K562 (cell line): ENCODE measurements around the gene ARMC9. TPM values are rescaled to one million over a fixed set of nuclear protein-coding genes. Genes with fewer than 3 reads are reported as not detected.

Experiments used
- ATAC-seq: fragments of 200-7000 bp; cut with Tn5 transposase; 3 replicates; pipeline ENCODE4 v1.9.1; 2020; ENCODE audit warnings: moderate library complexity
- BruUV-seq: library from RNA; stranded (reverse); fragments of 400-500 nt; replicated peaks from 2 replicates; lab custom pipeline; 2021; lab: Mats Ljungman, UMichigan
- CTCF ChIA-PET: fragments of 300-600 bp; formaldehyde crosslinking; extraction: SDS; loops from one replicate; lab custom pipeline; 2021; ENCODE audit warnings: low intra/inter-chr PET ratio; lab: Yijun Ruan, JAX
- POLR2A ChIA-PET: fragments of 300-600, 350-650 bp; sonication (Branson Sonifier 250); formaldehyde crosslinking; extraction: SDS; loops from one replicate; lab custom pipeline; 2021; ENCODE audit warnings: antibody characterized with exemption, inconsistent platforms; lab: Yijun Ruan, JAX
- DNase-seq, 4 experiments: peaks; one replicate each; pipeline versions ENCODE4 v3.0.0 to v3.0.0-alpha.2; 2011 to 2018; ENCODE audit warnings: low spot score in 3 of 4, mixed read lengths in 3 of 4; ENCODE audit errors: extremely low read depth in 1 of 4
- FAIRE-seq: peaks from 2 replicates; lab custom pipeline; 2011; peaks lifted over from hg19 to GRCh38; lab: Jason Lieb, UNC
- H2AFZ ChIP-seq: 2 replicates; pipeline ENCODE4 v1.6.0; 2011; ENCODE audit warnings: low read depth, low read length, control low read depth, inconsistent platforms
- H3K27ac ChIP-seq: fragments of 200-600 bp; 3 replicates; pipeline ENCODE4 v1.8.0; 2011; ENCODE audit warnings: low read depth, mild to moderate bottlenecking, control low read depth, inconsistent platforms, low read length, moderate library complexity, mixed read lengths; ENCODE audit errors: extremely low read depth
- H3K27me3 ChIP-seq, 2 experiments: fragments of 300-600 bp in 1 of 2; 2 replicates in 1 of 2; 3 replicates in 1 of 2; pipeline versions ENCODE4 v1.6.0 to v1.8.0; 2011; ENCODE audit warnings: inconsistent platforms in 2 of 2, low read length in 2 of 2, mild to moderate bottlenecking in 1 of 2, mixed read lengths in 1 of 2, moderate library complexity in 1 of 2; ENCODE audit not compliant: control insufficient read depth in 2 of 2, insufficient read depth in 2 of 2
- H3K36me3 ChIP-seq: fragments of 300-600 bp; 3 replicates; pipeline ENCODE4 v1.8.0; 2011; ENCODE audit warnings: mild to moderate bottlenecking, low read length, inconsistent platforms; ENCODE audit not compliant: control insufficient read depth, insufficient read depth
- H3K4me1 ChIP-seq, 2 experiments: fragments of 200-600 bp in 1 of 2; replicated peaks in 1 of 2; 2 replicates in 1 of 2; 3 replicates in 1 of 2; pipeline versions ENCODE4 v1.5.1 to v1.8.0; 2011; ENCODE audit warnings: inconsistent platforms in 2 of 2, low read length in 2 of 2, mild to moderate bottlenecking in 1 of 2, mixed read lengths in 1 of 2, moderate library complexity in 1 of 2; ENCODE audit not compliant: control insufficient read depth in 2 of 2, insufficient read depth in 2 of 2
- H3K4me2 ChIP-seq: 2 replicates; pipeline ENCODE4 v1.6.1; 2011; ENCODE audit warnings: low read length, control low read depth, inconsistent platforms, mixed read lengths; ENCODE audit not compliant: insufficient read depth
- H3K4me3 ChIP-seq: fragments of 200-600 bp; sonication (generic), shearing (Covaris generic); 2 replicates; pipeline ENCODE4 v1.5.1; 2016; ENCODE audit warnings: control low read depth, inconsistent platforms
- H3K79me2 ChIP-seq: fragments of 200-600 bp; 3 replicates; pipeline ENCODE4 v1.8.0; 2011; ENCODE audit warnings: low read length, inconsistent platforms; ENCODE audit not compliant: control insufficient read depth, insufficient read depth
- H3K9ac ChIP-seq, 2 experiments: 2 replicates each; pipeline versions ENCODE4 v1.6.0 to v1.6.1; 2011; ENCODE audit warnings: low read depth in 2 of 2, low read length in 2 of 2, control low read depth in 1 of 2, inconsistent platforms in 1 of 2, mild to moderate bottlenecking in 1 of 2, mixed read lengths in 1 of 2; ENCODE audit not compliant: insufficient read depth in 1 of 2
- H3K9me1 ChIP-seq: one replicate; pipeline ENCODE4 v1.6.0; 2011; ENCODE audit warnings: inconsistent platforms, mild to moderate bottlenecking, low read length, moderate library complexity; ENCODE audit not compliant: control insufficient read depth, insufficient read depth
- H3K9me3 ChIP-seq: replicated peaks from 2 replicates; pipeline ENCODE4 v1.5.1; 2011; ENCODE audit warnings: low read depth, low read length, inconsistent platforms; ENCODE audit not compliant: control insufficient read depth, insufficient read depth
- H4K20me1 ChIP-seq: replicated peaks from 2 replicates; pipeline ENCODE4 v1.6.1; 2011; ENCODE audit warnings: low read length, inconsistent platforms, mixed read lengths; ENCODE audit not compliant: control insufficient read depth, insufficient read depth
- BRF1 ChIP-seq: IDR thresholded peaks from 3 replicates; pipeline ENCODE4 v1.6.1; 2011; ENCODE audit warnings: borderline replicate concordance, mild to moderate bottlenecking; ENCODE audit not compliant: insufficient read length; ENCODE audit errors: extremely low read depth
- GTF2F1 ChIP-seq: IDR thresholded peaks from 2 replicates; pipeline ENCODE4 v1.6.1; 2011; ENCODE audit warnings: low read depth, low read length, improper control_type of control experiment
- HDAC1 ChIP-seq, 2 experiments: fragments of 450-650 bp; IDR thresholded peaks; 2 replicates each; pipeline ENCODE4 v1.6.1; 2016 to 2017; ENCODE audit warnings: inconsistent platforms in 1 of 2, mild to moderate bottlenecking in 1 of 2, moderate library complexity in 1 of 2
- HSF4 ChIP-seq: fragments of 250-450 bp; sonication (Bioruptor Pico); IDR thresholded peaks from 2 replicates; pipeline ENCODE4 v2.1.2; 2022; ENCODE audit warnings: mild to moderate bottlenecking, moderate library complexity, borderline replicate concordance
- KLF16 ChIP-seq: IDR thresholded peaks from 2 replicates; pipeline ENCODE4 v1.6.1; 2016; ENCODE audit warnings: antibody characterized with exemption
- SMC3 ChIP-seq: conservative IDR thresholded peaks from 2 replicates; pipeline ENCODE4 v1.6.1; 2011; ENCODE audit warnings: low read depth, low read length, improper control_type of control experiment; ENCODE audit not compliant: insufficient read depth
- SREBF2 ChIP-seq: sonication (generic); formaldehyde crosslinking; IDR thresholded peaks from 2 replicates; pipeline ENCODE4 v1.4.0; 2020; ENCODE audit warnings: mild to moderate bottlenecking, missing genetic modification reagents
- TSC22D4 ChIP-seq: fragments of 450-650 bp; IDR thresholded peaks from 2 replicates; pipeline ENCODE4 v1.6.1; 2016; ENCODE audit warnings: missing genetic modification characterization, missing biosample characterization, control low read depth
- ZNF778 ChIP-seq: fragments of 450-650 bp; formaldehyde crosslinking; IDR thresholded peaks from 2 replicates; pipeline ENCODE4 v1.4.0; 2020; ENCODE audit warnings: mild to moderate bottlenecking, moderate library complexity
- WGBS: fragments of 100-300 bp; shearing (Covaris generic); methylation state at CpG from one replicate; pipeline ENCODE4 v1.1.6; 2016; ENCODE audit warnings: low coverage, mixed read lengths; ENCODE audit not compliant: insufficient coverage; ENCODE audit errors: missing lambda C conversion rate; 5-methylcytosine and 5-hydroxymethylcytosine counted together
- in situ Hi-C: fragments of 300-500 bp; cut with MboI; formaldehyde crosslinking; loops from 4 replicates; pipeline ENCODE4 v1.15.0; 2018; ENCODE audit warnings: inconsistent platforms, mixed read lengths
- intact Hi-C: fragments of 100-400 bp; cut with micrococcal nuclease; formaldehyde crosslinking; loops from 2 replicates; pipeline ENCODE4 v1.14.2; 2022
- polyA plus RNA-seq, 8 experiments: library from polyadenylated mRNA; depleted of rRNA in 4 of 8; stranded (reverse) in 5 of 8; unstranded in 3 of 8; fragments of >200 nt; fragmentation: Nextera tagmentation in 2 of 8; fragmentation: Illumina TruSeq in 1 of 8; extraction: Ambion mirVana in 2 of 8; extraction: Trizol in 1 of 8; gene quantifications; 2 replicates each; pipeline versions ENCODE4 v1.2.1 to v1.2.3, GENCODE V29; 2011 to 2014; ENCODE audit warnings: inconsistent platforms in 1 of 8, missing spikeins in 1 of 8
- total RNA-seq, 7 experiments: library from RNA; depleted of rRNA in 6 of 7; stranded (reverse); fragments of >200 nt in 6 of 7; fragmentation: Illumina TruSeq in 2 of 7; extraction: Trizol in 2 of 7; gene quantifications; 2 replicates each; pipeline versions ENCODE4 v1.2.1 to v1.2.3, GENCODE V29; 2011 to 2021; ENCODE audit warnings: low replicate concordance in 1 of 7
- TF ChIP-seq, protein P1 (sequence below), 2 experiments: fragments of 450-650 bp in 1 of 2; sonication (generic) in 1 of 2; formaldehyde crosslinking in 1 of 2; IDR thresholded peaks in 1 of 2; conservative IDR thresholded peaks in 1 of 2; 2 replicates each; pipeline versions ENCODE4 v1.6.1 to v1.8.1; 2016 to 2023; ENCODE audit warnings: mild to moderate bottlenecking in 2 of 2, moderate library complexity in 2 of 2, inconsistent platforms in 1 of 2, missing genetic modification reagents in 1 of 2
- TF ChIP-seq, protein P2 (sequence below), 2 experiments: fragments of 450-650 bp; IDR thresholded peaks; 2 replicates each; pipeline ENCODE4 v1.6.1; 2016
- TF ChIP-seq, protein P3 (sequence below), 2 experiments: fragments of 450-650 bp; IDR thresholded peaks; 2 replicates each; pipeline ENCODE4 v1.6.1; 2018; ENCODE audit warnings: mild to moderate bottlenecking in 2 of 2, low read depth in 1 of 2; ENCODE audit not compliant: partially characterized antibody in 2 of 2

Gene ARMC9
- total and polyA plus RNA-seq, 9 of the 15 experiments (the other 6 are each of a cell fraction or from before 2014, with no cell fraction given): 0.36 to 2.3 (median 1.1) TPM

DNA sequence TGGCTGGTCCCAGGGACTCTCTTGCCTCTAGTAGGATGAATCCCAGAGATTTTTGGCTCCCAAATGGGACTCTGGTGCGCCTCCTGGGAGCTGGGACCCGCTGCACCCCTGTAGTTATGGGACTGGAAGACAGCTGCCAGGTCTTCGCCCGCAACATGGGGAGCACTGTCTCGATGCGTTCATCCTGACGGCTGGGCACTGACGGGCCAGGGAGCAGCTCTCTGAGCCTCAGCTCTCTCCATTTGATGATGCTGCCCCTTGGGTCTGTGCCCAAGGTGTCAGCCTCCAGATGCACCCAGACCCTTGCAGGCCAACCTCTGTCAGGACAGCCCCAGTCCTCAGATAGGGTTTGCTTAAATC, 9.3 kb upstream of the ARMC9 start (continued):
- no peak for TF ChIP-seq SREBF2 (CRISPR knock-in tag)
- TF ChIP-seq, protein P1, sequence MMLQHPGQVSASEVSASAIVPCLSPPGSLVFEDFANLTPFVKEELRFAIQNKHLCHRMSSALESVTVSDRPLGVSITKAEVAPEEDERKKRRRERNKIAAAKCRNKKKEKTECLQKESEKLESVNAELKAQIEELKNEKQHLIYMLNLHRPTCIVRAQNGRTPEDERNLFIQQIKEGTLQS (IDR thresholded peaks at IDR 0.05): no peak
- TF ChIP-seq, protein P1 (CRISPR knock-in tag; conservative IDR thresholded peaks at IDR 0.05): no peak
- TF ChIP-seq, protein P2, sequence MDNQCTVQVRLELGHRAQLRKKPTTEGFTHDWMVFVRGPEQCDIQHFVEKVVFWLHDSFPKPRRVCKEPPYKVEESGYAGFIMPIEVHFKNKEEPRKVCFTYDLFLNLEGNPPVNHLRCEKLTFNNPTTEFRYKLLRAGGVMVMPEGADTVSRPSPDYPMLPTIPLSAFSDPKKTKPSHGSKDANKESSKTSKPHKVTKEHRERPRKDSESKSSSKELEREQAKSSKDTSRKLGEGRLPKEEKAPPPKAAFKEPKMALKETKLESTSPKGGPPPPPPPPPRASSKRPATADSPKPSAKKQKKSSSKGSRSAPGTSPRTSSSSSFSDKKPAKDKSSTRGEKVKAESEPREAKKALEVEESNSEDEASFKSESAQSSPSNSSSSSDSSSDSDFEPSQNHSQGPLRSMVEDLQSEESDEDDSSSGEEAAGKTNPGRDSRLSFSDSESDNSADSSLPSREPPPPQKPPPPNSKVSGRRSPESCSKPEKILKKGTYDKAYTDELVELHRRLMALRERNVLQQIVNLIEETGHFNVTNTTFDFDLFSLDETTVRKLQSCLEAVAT (IDR thresholded peaks at IDR 0.05): no peak

DNA sequence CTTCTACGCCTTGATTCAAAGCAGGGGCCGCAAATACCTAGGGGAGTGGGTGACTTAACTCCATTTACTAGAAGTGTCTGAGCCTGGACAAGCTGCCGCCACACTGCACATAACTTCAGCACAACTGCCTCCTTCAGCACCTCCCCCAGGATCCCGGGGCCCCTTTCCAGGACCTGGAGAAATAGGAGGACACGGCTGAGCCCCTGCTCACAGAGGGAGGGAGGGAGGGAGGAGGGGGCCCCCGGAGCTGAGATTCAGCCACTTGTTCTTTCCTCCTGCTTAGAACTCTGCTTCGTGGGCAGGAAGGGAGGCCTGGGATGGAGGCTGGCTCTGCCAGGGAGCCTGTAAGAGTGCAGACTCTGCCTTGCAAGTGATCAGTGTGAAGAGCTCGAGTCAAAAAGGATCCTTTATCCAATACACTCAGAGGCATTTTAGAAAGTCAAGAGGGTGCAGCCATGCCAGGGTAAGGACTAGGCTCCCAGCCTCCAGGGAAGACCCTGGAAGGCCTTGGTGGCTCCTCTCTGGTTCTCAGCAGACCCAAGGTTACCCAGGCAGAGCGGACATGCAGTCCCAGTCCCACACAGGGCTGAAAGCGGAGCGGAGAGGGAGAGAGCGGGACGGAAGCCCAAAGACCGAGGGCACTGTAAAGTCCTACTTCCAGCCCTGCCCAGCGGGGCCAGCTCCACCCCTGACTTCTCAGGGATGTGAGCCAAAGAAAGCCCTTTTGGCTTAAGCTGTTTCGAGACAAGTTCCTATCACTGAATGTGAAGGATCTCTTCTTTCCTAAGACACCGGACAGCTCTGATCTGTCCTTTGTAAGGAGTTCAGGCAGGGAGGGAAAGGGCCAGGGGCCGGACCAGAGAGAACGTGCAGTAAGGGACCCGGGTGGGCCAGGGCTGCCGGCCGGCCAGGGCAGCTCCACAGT, 8.6 kb upstream of the ARMC9 start:
- no peak overlapping the region for H2AFZ ChIP-seq
- no peaks in the 10 kb centered on the region for H3K9me1 ChIP-seq
- no peak overlapping the region for H3K4me2 ChIP-seq
- H3K79me2 ChIP-seq: no peaks in the 10 kb centered on the region
- no TSS peak for BruUV-seq
- H4K20me1 ChIP-seq: no peaks in the 10 kb centered on the region
- no peaks in the 10 kb centered on the region for H3K36me3 ChIP-seq
- no peak overlapping the region for H3K4me3 ChIP-seq
- in situ Hi-C loops (no loop called here), intact Hi-C loops (loop anchor here (5.0 kb wide), 1 partner anchor 88 kb away; no protein-coding TSS in a partner anchor)
- no peak overlapping the region for H3K9ac ChIP-seq
- POLR2A ChIA-PET: interaction anchor here (0.6 to 0.7 kb wide), 4 partner anchors 8 to 618 kb away, joined by 3 read pairs; no protein-coding TSS in a partner anchor
- H3K27me3 ChIP-seq: peaks cover 9 to 28% of the 10 kb centered on the region in 2 experiments
- peak; percentile 21 for ATAC-seq
- WGBS: 24% methylated on average over 15 of the region's 22 CpGs
- no peak overlapping the region for H3K27ac ChIP-seq
- CTCF ChIA-PET: no interaction called here
- peaks cover 4 to 8% of the 10 kb centered on the region in 2 experiments; a peak in 3 of 5 replicates for H3K4me1 ChIP-seq
- no peak for FAIRE-seq
- no peaks in the 10 kb centered on the region for H3K9me3 ChIP-seq
- no peak for DNase-seq
- TF ChIP-seq SMC3 (no peak), BRF1 (no peak), HDAC1 (IDR thresholded peaks at IDR 0.05) (no peak), TSC22D4 (tag) (no peak), ZNF778 (CRISPR knock-in tag) (no peak), KLF16 (no peak), GTF2F1 (no peak), HSF4 (CRISPR knock-in tag) (no peak)
- TF ChIP-seq, protein P3, sequence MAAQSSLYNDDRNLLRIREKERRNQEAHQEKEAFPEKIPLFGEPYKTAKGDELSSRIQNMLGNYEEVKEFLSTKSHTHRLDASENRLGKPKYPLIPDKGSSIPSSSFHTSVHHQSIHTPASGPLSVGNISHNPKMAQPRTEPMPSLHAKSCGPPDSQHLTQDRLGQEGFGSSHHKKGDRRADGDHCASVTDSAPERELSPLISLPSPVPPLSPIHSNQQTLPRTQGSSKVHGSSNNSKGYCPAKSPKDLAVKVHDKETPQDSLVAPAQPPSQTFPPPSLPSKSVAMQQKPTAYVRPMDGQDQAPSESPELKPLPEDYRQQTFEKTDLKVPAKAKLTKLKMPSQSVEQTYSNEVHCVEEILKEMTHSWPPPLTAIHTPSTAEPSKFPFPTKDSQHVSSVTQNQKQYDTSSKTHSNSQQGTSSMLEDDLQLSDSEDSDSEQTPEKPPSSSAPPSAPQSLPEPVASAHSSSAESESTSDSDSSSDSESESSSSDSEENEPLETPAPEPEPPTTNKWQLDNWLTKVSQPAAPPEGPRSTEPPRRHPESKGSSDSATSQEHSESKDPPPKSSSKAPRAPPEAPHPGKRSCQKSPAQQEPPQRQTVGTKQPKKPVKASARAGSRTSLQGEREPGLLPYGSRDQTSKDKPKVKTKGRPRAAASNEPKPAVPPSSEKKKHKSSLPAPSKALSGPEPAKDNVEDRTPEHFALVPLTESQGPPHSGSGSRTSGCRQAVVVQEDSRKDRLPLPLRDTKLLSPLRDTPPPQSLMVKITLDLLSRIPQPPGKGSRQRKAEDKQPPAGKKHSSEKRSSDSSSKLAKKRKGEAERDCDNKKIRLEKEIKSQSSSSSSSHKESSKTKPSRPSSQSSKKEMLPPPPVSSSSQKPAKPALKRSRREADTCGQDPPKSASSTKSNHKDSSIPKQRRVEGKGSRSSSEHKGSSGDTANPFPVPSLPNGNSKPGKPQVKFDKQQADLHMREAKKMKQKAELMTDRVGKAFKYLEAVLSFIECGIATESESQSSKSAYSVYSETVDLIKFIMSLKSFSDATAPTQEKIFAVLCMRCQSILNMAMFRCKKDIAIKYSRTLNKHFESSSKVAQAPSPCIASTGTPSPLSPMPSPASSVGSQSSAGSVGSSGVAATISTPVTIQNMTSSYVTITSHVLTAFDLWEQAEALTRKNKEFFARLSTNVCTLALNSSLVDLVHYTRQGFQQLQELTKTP (IDR thresholded peaks at IDR 0.05; ENCODE audit: low read depth in 1 of 2, partially characterized antibody in 2 of 2): no peak
